Esophagus squamous epithelium (tissue), 4 donors: ENCODE measurements around the gene POC1A.

ENCODE experiments used
- POLR2A ChIP-seq, 4 donors: fragments of 450-650 bp; IDR thresholded peaks; one replicate each; pipeline ENCODE4 v1.6.1; 2017; ENCODE audit warnings: antibody characterized with exemption in 4 of 4, mild to moderate bottlenecking in 4 of 4, moderate library complexity in 3 of 4
- TF ChIP-seq, protein P1 (sequence below), 6 experiments: fragments of 450-650 bp in 4 of 6; fragments of 200-600 bp in 2 of 6; sonication (generic) in 2 of 6; IDR thresholded peaks; one replicate each; pipeline ENCODE4 v1.5.1; 2016 to 2019; ENCODE audit warnings: antibody characterized with exemption in 6 of 6, mild to moderate bottlenecking in 4 of 6, moderate library complexity in 4 of 6

DNA sequence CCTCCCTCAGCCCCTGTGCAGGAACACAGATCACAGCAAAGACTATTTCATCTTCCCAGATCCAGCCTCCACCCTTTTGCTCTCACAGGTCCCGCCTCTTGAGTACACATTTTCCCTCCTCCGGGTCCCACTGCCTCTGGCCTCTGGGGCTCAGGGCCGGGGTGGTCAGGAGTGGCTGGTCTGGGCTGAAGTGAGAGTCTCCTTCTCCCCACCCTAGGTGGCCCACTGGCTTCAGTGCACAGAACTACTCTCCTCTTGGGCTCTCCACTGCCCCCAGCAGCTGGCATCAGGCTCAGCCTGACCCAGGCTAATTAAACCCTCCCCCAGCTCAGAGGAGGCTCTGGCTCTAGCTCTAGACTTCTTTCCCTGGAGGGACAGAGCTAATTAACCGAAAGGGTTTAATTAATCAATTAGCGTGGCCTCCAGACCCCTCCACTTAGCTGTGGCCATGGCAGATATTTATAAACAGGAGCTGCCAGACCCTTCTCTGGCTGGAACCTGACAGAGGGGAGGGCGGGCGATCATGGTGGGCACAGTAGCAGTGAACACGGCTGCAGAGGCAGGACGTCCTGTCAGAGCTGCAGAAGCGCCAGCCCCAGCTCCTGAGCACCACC, 113.0 kb downstream of the POC1A start:
- TF ChIP-seq POLR2A (IDR thresholded peaks at IDR 0.05) = no peak
- TF ChIP-seq, protein P1, sequence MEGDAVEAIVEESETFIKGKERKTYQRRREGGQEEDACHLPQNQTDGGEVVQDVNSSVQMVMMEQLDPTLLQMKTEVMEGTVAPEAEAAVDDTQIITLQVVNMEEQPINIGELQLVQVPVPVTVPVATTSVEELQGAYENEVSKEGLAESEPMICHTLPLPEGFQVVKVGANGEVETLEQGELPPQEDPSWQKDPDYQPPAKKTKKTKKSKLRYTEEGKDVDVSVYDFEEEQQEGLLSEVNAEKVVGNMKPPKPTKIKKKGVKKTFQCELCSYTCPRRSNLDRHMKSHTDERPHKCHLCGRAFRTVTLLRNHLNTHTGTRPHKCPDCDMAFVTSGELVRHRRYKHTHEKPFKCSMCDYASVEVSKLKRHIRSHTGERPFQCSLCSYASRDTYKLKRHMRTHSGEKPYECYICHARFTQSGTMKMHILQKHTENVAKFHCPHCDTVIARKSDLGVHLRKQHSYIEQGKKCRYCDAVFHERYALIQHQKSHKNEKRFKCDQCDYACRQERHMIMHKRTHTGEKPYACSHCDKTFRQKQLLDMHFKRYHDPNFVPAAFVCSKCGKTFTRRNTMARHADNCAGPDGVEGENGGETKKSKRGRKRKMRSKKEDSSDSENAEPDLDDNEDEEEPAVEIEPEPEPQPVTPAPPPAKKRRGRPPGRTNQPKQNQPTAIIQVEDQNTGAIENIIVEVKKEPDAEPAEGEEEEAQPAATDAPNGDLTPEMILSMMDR (IDR thresholded peaks at IDR 0.05) = no peak
